H1 (cell line): ENCODE data around the gene TMEM254.

Experiments used
- CBX8 ChIP-seq: fragments of 300-800, 300-1000 bp; sonication (generic); IDR thresholded peaks from 2 replicates; pipeline ENCODE4 v1.7.1; 2016; ENCODE audit warnings: low read depth, low read length, borderline replicate concordance
- RAD21 ChIP-seq, 2 experiments: IDR thresholded peaks in 1 of 2; conservative IDR thresholded peaks in 1 of 2; 2 replicates each; pipeline ENCODE4 v1.6.1; 2011; ENCODE audit warnings: low read depth in 2 of 2, low read length in 2 of 2, improper control_type of control experiment in 1 of 2, inconsistent platforms in 1 of 2, mild to moderate bottlenecking in 1 of 2, moderate library complexity in 1 of 2
- ZNF274 ChIP-seq: IDR thresholded peaks from 2 replicates; pipeline ENCODE4 v1.7.0; 2012; ENCODE audit warnings: low read length, borderline replicate concordance; ENCODE audit errors: extremely low read depth
- TF ChIP-seq, protein P1 (sequence below), 3 experiments: IDR thresholded peaks; 1 replicate in 2 of 3; 2 replicates in 1 of 3; pipeline versions ENCODE4 v1.5.1 to v1.6.1; 2011; ENCODE audit warnings: low read length in 3 of 3, mild to moderate bottlenecking in 3 of 3, inconsistent platforms in 2 of 3, low read depth in 1 of 3, moderate library complexity in 1 of 3; ENCODE audit not compliant: insufficient read depth in 1 of 3; ENCODE audit errors: control extremely low read depth in 1 of 3

DNA sequence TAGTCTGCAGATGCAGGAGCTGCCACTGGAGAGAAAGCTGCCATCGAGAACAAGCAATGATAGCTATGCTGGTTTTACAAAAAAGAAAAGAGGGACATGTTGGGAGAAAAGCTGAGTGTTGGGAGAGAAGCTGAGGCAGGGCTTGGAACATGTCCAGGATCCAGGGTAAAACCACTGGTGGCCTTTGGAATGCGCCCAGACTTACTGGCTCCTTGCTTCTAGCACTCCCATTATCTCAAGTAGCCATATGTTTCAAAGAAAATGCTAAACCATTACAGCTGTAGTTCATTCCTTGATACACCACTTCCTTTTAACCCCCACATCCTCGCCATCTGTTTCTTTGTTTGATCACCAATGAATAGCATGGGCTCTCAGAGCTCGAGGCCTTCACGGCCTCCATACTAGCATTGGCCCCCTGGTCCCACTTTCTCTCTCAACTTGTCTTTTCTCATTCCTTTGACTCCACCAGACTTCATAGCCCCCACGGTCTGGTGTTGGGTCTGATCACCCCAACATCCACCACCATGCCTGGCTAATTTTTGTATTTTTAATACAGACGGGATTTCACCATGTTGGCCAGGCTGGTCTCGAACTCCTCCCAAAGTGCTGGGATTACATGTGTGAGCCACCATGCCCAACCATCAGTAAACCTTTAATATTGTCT, 30.2 kb downstream of the TMEM254 start:
- no peak for TF ChIP-seq ZNF274
- TF ChIP-seq CBX8 = no peak
- no peak for TF ChIP-seq RAD21 (IDR thresholded peaks at IDR 0.05 in 1 of 2, conservative IDR thresholded peaks at IDR 0.05 in 1 of 2; ENCODE audit: low read depth in 2 of 2, low read length in 2 of 2)
- TF ChIP-seq, protein P1, sequence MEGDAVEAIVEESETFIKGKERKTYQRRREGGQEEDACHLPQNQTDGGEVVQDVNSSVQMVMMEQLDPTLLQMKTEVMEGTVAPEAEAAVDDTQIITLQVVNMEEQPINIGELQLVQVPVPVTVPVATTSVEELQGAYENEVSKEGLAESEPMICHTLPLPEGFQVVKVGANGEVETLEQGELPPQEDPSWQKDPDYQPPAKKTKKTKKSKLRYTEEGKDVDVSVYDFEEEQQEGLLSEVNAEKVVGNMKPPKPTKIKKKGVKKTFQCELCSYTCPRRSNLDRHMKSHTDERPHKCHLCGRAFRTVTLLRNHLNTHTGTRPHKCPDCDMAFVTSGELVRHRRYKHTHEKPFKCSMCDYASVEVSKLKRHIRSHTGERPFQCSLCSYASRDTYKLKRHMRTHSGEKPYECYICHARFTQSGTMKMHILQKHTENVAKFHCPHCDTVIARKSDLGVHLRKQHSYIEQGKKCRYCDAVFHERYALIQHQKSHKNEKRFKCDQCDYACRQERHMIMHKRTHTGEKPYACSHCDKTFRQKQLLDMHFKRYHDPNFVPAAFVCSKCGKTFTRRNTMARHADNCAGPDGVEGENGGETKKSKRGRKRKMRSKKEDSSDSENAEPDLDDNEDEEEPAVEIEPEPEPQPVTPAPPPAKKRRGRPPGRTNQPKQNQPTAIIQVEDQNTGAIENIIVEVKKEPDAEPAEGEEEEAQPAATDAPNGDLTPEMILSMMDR (IDR thresholded peaks at IDR 0.05; ENCODE audit: control extremely low read depth in 1 of 3, insufficient read depth in 1 of 3, low read depth in 1 of 3, low read length in 3 of 3) = no peak
